GM18505 (cell line): ENCODE results near the gene MYOD1.

Source experiments
- ATAC-seq: cut with Tn5 transposase; IDR thresholded peaks from one replicate; pipeline ENCODE4 v1.9.1; 2021; ENCODE audit not compliant: unreplicated experiment
- POLR2A ChIP-seq: IDR thresholded peaks from 4 replicates; pipeline ENCODE4 v1.6.1; 2011; ENCODE audit warnings: borderline replicate concordance; ENCODE audit not compliant: insufficient read depth, insufficient read length; ENCODE audit errors: extremely low read depth

The MYOD1 gene

GRCh38 chr11:17733261-17733660, 13.9 kb downstream of the MYOD1 start:
- no peak for ATAC-seq
- TF ChIP-seq POLR2A = no peak

GRCh38 chr11:17734418-17734911, 15.1 kb downstream of the MYOD1 start, which contains the start of gene KCNC1:
Gene KCNC1, plus strand, starts transcription at chr11:17734781. Its CDS starts 1,222 bp downstream, at chr11:17736003.
- no peak for ATAC-seq
- no peak for TF ChIP-seq POLR2A

- no peak for TF ChIP-seq POLR2A
- no peak for ATAC-seq
Observed at GRCh38 chr11:17734986-17735817, 15.8 kb downstream of the MYOD1 start.

- ATAC-seq = no peak
- TF ChIP-seq POLR2A = no peak
Observed at GRCh38 chr11:17735818-17736578, 16.6 kb downstream of the MYOD1 start.

GRCh38 chr11:17736579-17736893, 17.2 kb downstream of the MYOD1 start:
- no peak for ATAC-seq
- no peak for TF ChIP-seq POLR2A

GRCh38 chr11:17736930-17737817, 17.8 kb downstream of the MYOD1 start:
- no peak for TF ChIP-seq POLR2A
- no peak for ATAC-seq

- ATAC-seq = no peak
Observed at GRCh38 chr11:17738151-17738973, 19.0 kb downstream of the MYOD1 start.

GRCh38 chr11:17739945-17740338, 20.6 kb downstream of the MYOD1 start:
- TF ChIP-seq POLR2A = no peak

More at GRCh38 chr11:17738151-17738973, 19.0 kb downstream of the MYOD1 start:
- TF ChIP-seq POLR2A = no peak

GRCh38 chr11:17740649-17741235, 21.4 kb downstream of the MYOD1 start:
- TF ChIP-seq POLR2A = no peak
- no peak for ATAC-seq

More at GRCh38 chr11:17739945-17740338, 20.6 kb downstream of the MYOD1 start:
- no peak for ATAC-seq

GRCh38 chr11:17741487-17741886, 22.1 kb downstream of the MYOD1 start:
- TF ChIP-seq POLR2A = no peak
- no peak for ATAC-seq

- no peak for TF ChIP-seq POLR2A
- ATAC-seq = no peak
Observed at GRCh38 chr11:17742019-17742418, 22.6 kb downstream of the MYOD1 start.
